Liver (tissue), 9 donors: ENCODE results near the gene NMNAT2. TPM values are rescaled to one million over a fixed set of nuclear protein-coding genes. Genes with fewer than 3 reads are reported as not detected.

Experiments
- DNase-seq: peaks from one replicate; pipeline ENCODE4 v3.0.0-alpha.2; 2017; ENCODE audit warnings: low spot score
- H3K27ac ChIP-seq, 2 donors: one replicate each; pipeline ENCODE4 v1.7.0; 2013; ENCODE audit warnings: inconsistent platforms in 2 of 2, low read length in 2 of 2, control low read depth in 1 of 2, low read depth in 1 of 2, mild to moderate bottlenecking in 1 of 2
- H3K27me3 ChIP-seq, 4 donors: one replicate each; pipeline versions ENCODE4 v1.6.1 to v1.7.0; 2013; ENCODE audit warnings: low read length in 3 of 4, inconsistent platforms in 1 of 4, mild to moderate bottlenecking in 1 of 4, moderate library complexity in 1 of 4; ENCODE audit not compliant: control insufficient read depth in 4 of 4, insufficient read depth in 4 of 4
- H3K36me3 ChIP-seq, 4 donors: one replicate each; pipeline versions ENCODE4 v1.6.1 to v1.7.0; 2013; ENCODE audit warnings: low read length in 3 of 4, mild to moderate bottlenecking in 3 of 4, low read depth in 1 of 4, moderate library complexity in 1 of 4; ENCODE audit not compliant: control insufficient read depth in 4 of 4, insufficient read depth in 3 of 4
- H3K4me1 ChIP-seq, 4 donors: one replicate each; pipeline versions ENCODE4 v1.6.1 to v1.7.0; 2013; ENCODE audit warnings: low read length in 3 of 4, mild to moderate bottlenecking in 3 of 4, moderate library complexity in 1 of 4; ENCODE audit not compliant: control insufficient read depth in 4 of 4, insufficient read depth in 4 of 4
- H3K4me3 ChIP-seq, 3 donors: one replicate each; pipeline versions ENCODE4 v1.6.1 to v1.7.0; 2013; ENCODE audit warnings: low read length in 3 of 3, control low read depth in 1 of 3, low read depth in 1 of 3, mild to moderate bottlenecking in 1 of 3
- H3K9ac ChIP-seq, 2 donors: one replicate each; pipeline ENCODE4 v1.7.0; 2013; ENCODE audit warnings: low read length in 2 of 2, mild to moderate bottlenecking in 2 of 2, moderate library complexity in 2 of 2, control low read depth in 1 of 2, low read depth in 1 of 2
- H3K9me3 ChIP-seq, 4 donors: one replicate each; pipeline versions ENCODE4 v1.6.1 to v1.7.0; 2013; ENCODE audit warnings: low read length in 3 of 4; ENCODE audit not compliant: control insufficient read depth in 4 of 4
- EGR1 ChIP-seq, 2 donors: IDR thresholded peaks; 2 replicates each; pipeline ENCODE4 v1.6.1; 2016 to 2018; ENCODE audit warnings: antibody characterized with exemption in 2 of 2, low read depth in 2 of 2
- FOXA1 ChIP-seq: IDR thresholded peaks from 2 replicates; pipeline ENCODE4 v1.6.1; 2016; ENCODE audit warnings: antibody characterized with exemption
- FOXA2 ChIP-seq: IDR thresholded peaks from 2 replicates; pipeline ENCODE4 v1.6.1; 2016; ENCODE audit warnings: antibody characterized with exemption
- HNF4A ChIP-seq, 2 donors: conservative IDR thresholded peaks; 2 replicates each; pipeline ENCODE4 v1.6.1; 2016; ENCODE audit warnings: antibody characterized with exemption in 2 of 2, mild to moderate bottlenecking in 2 of 2
- HNF4G ChIP-seq: IDR thresholded peaks from 2 replicates; pipeline ENCODE4 v1.6.1; 2016; ENCODE audit warnings: antibody characterized with exemption
- JUND ChIP-seq, 2 donors: IDR thresholded peaks; 2 replicates each; pipeline ENCODE4 v1.6.1; 2016; ENCODE audit warnings: antibody characterized with exemption in 2 of 2
- RAD21 ChIP-seq, 2 donors: IDR thresholded peaks; 2 replicates each; pipeline ENCODE4 v1.6.1; 2016; ENCODE audit warnings: antibody characterized with exemption in 2 of 2, mild to moderate bottlenecking in 2 of 2
- RXRA ChIP-seq, 2 donors: IDR thresholded peaks; 2 replicates each; pipeline ENCODE4 v1.6.1; 2017 to 2018; ENCODE audit warnings: antibody characterized with exemption in 2 of 2, mild to moderate bottlenecking in 1 of 2
- SP1 ChIP-seq: IDR thresholded peaks from 2 replicates; pipeline ENCODE4 v1.6.1; 2018; ENCODE audit warnings: antibody characterized with exemption, mild to moderate bottlenecking
- TAF1 ChIP-seq: conservative IDR thresholded peaks from 2 replicates; pipeline ENCODE4 v1.6.1; 2016; ENCODE audit warnings: antibody characterized with exemption, mild to moderate bottlenecking
- YY1 ChIP-seq: IDR thresholded peaks from 2 replicates; pipeline ENCODE4 v1.6.1; 2016; ENCODE audit warnings: antibody characterized with exemption, mild to moderate bottlenecking
- WGBS: extraction: QIAGEN DNeasy Blood & Tissue Kit; methylation state at CpG from one replicate; pipeline ENCODE4 v1.1.7; 2013; 5-methylcytosine and 5-hydroxymethylcytosine counted together
- polyA plus RNA-seq, 2 donors: library from polyadenylated mRNA; stranded (reverse) in 1 of 2; unstranded in 1 of 2; fragments of 200-250 nt in 1 of 2; fragments of >200 nt in 1 of 2; fragmentation: Nextera tagmentation in 1 of 2; extraction: Ambion mirVana in 1 of 2; gene quantifications; one replicate each; pipeline versions ENCODE4 v1.2.1 to v1.2.3, GENCODE V29; 2013 to 2015
- total RNA-seq, 2 donors: library from RNA; depleted of rRNA; stranded (reverse); fragments of >200 nt; gene quantifications; one replicate each; pipeline ENCODE4 v1.2.3, GENCODE V29; 2014
- TF ChIP-seq, protein P1 (sequence below): IDR thresholded peaks from 2 replicates; pipeline ENCODE4 v1.6.1; 2016; ENCODE audit warnings: antibody characterized with exemption
- TF ChIP-seq, protein P2 (sequence below): IDR thresholded peaks from 2 replicates; pipeline ENCODE4 v1.6.1; 2016; ENCODE audit warnings: antibody characterized with exemption, mild to moderate bottlenecking
- TF ChIP-seq, protein P3 (sequence below): IDR thresholded peaks from 2 replicates; pipeline ENCODE4 v1.6.1; 2016; ENCODE audit warnings: antibody characterized with exemption
- donor health status: healthy.
- donor health status: healthy.
- donor health status: healthy.
- donor health status: healthy.
- donor health status: healthy.

The NMNAT2 gene
- total and polyA plus RNA-seq, 4 donors: under 0.01 to 0.07 (median 0.05) TPM; not detected in 1

GRCh38 chr1:183300828-183301227 lies 117.4 kb downstream of the NMNAT2 start:
- Histone ChIP-seq H3K4me1 (no peaks in the 10 kb centered on the region), H3K9me3 (no peaks in the 10 kb centered on the region), H3K27ac (no peak overlapping the region), H3K36me3 (no peaks in the 10 kb centered on the region), H3K27me3 (peaks cover 0 to 2% (median 0%) of the 10 kb centered on the region in 4 donors), H3K9ac (no peak overlapping the region), H3K4me3 (no peak overlapping the region)
- no peak for DNase-seq
- WGBS: 98% methylated on average over 1 of the region's 1 CpG
- TF ChIP-seq HNF4A (conservative IDR thresholded peaks at IDR 0.05) (no peak), RXRA (IDR thresholded peaks at IDR 0.05) (no peak), YY1 (no peak), RAD21 (IDR thresholded peaks at IDR 0.05) (no peak), TAF1 (no peak), FOXA1 (no peak), EGR1 (IDR thresholded peaks at IDR 0.05; ENCODE audit: low read depth in 2 of 2) (no peak), FOXA2 (no peak), SP1 (no peak)
- TF ChIP-seq, protein P1, sequence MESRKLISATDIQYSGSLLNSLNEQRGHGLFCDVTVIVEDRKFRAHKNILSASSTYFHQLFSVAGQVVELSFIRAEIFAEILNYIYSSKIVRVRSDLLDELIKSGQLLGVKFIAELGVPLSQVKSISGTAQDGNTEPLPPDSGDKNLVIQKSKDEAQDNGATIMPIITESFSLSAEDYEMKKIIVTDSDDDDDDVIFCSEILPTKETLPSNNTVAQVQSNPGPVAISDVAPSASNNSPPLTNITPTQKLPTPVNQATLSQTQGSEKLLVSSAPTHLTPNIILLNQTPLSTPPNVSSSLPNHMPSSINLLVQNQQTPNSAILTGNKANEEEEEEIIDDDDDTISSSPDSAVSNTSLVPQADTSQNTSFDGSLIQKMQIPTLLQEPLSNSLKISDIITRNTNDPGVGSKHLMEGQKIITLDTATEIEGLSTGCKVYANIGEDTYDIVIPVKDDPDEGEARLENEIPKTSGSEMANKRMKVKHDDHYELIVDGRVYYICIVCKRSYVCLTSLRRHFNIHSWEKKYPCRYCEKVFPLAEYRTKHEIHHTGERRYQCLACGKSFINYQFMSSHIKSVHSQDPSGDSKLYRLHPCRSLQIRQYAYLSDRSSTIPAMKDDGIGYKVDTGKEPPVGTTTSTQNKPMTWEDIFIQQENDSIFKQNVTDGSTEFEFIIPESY: no peak
- TF ChIP-seq, protein P2, sequence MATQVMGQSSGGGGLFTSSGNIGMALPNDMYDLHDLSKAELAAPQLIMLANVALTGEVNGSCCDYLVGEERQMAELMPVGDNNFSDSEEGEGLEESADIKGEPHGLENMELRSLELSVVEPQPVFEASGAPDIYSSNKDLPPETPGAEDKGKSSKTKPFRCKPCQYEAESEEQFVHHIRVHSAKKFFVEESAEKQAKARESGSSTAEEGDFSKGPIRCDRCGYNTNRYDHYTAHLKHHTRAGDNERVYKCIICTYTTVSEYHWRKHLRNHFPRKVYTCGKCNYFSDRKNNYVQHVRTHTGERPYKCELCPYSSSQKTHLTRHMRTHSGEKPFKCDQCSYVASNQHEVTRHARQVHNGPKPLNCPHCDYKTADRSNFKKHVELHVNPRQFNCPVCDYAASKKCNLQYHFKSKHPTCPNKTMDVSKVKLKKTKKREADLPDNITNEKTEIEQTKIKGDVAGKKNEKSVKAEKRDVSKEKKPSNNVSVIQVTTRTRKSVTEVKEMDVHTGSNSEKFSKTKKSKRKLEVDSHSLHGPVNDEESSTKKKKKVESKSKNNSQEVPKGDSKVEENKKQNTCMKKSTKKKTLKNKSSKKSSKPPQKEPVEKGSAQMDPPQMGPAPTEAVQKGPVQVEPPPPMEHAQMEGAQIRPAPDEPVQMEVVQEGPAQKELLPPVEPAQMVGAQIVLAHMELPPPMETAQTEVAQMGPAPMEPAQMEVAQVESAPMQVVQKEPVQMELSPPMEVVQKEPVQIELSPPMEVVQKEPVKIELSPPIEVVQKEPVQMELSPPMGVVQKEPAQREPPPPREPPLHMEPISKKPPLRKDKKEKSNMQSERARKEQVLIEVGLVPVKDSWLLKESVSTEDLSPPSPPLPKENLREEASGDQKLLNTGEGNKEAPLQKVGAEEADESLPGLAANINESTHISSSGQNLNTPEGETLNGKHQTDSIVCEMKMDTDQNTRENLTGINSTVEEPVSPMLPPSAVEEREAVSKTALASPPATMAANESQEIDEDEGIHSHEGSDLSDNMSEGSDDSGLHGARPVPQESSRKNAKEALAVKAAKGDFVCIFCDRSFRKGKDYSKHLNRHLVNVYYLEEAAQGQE: no peak

DNA sequence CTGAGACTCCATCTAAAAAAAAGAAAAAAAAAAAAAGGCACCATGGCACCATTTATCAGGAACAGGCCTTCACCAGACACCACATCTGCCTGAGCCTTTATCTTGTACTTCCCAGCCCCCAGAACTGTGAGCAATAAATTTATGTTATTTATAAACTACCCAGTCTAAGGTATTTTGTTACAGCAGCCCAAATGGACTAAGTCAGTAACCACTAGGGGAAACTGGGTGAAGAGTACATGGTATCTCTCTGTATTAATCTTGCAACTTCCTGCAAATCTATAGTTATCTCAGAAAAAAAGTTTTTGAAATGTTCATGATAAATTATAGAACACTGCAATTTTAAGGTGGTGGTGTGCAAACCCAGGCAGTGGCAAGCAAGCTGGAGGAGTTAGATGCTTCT lies 117.8 kb downstream of the NMNAT2 start:
- H3K27ac ChIP-seq: no peak overlapping the region
- H3K27me3 ChIP-seq: peaks cover 0 to 2% (median 0%) of the 10 kb centered on the region in 4 donors
- H3K4me1 ChIP-seq: no peaks in the 10 kb centered on the region
- no peak for DNase-seq
- TF ChIP-seq, protein P2: no peak
- TF ChIP-seq FOXA1 (no peak), FOXA2 (no peak), RXRA (IDR thresholded peaks at IDR 0.05) (no peak), HNF4G (no peak), JUND (IDR thresholded peaks at IDR 0.05) (no peak), EGR1 (IDR thresholded peaks at IDR 0.05; ENCODE audit: low read depth in 2 of 2) (no peak), TAF1 (no peak), HNF4A (conservative IDR thresholded peaks at IDR 0.05) (no peak)
- TF ChIP-seq, protein P3, sequence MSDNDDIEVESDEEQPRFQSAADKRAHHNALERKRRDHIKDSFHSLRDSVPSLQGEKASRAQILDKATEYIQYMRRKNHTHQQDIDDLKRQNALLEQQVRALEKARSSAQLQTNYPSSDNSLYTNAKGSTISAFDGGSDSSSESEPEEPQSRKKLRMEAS: no peak
- H3K36me3 ChIP-seq: no peaks in the 10 kb centered on the region
- H3K9ac ChIP-seq: no peak overlapping the region
- H3K9me3 ChIP-seq: no peaks in the 10 kb centered on the region
- H3K4me3 ChIP-seq: no peak overlapping the region
